ENCODE data around the gene NOL12. TPM values are rescaled to one million over a fixed set of nuclear protein-coding genes. Genes with fewer than 3 reads are reported as not detected.

The NOL12 gene
- total RNA-seq, 1 donor from 2014 or later: 23.9 TPM

DNA sequence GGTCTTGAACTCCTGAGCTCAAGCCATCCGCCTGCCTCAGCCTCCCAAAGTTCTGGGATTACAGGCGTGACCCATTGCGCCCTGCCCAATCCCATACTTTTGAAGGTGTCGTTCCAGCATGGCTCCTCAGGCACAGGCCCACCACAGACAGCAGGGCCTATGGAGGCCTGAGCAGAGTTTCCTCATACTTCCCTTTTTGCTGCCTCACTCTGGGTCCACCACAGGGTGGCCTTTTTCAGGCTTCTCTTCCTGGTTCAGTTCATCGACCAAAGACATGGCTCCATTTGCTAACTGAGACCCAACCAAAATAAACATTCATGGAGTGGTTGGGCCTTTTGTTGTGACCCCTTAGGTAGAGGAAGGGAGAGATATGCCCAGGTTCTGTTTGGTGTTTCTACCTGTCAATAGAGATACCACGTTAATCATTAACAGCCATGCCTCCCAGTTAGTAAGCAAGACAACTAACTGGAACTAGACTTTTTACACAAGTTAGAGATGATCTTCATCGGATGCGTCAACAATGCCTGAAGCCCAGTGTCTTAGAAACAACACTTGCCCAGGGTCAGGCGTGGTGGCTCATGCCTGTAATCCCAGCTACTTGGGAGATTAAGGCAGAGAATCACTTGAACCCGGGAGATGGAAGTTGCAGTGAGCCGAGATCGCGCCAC lies 45.8 kb downstream of the NOL12 start:
- H3K27me3 Mint-ChIP-seq: no peaks in the 10 kb centered on the region

DNA sequence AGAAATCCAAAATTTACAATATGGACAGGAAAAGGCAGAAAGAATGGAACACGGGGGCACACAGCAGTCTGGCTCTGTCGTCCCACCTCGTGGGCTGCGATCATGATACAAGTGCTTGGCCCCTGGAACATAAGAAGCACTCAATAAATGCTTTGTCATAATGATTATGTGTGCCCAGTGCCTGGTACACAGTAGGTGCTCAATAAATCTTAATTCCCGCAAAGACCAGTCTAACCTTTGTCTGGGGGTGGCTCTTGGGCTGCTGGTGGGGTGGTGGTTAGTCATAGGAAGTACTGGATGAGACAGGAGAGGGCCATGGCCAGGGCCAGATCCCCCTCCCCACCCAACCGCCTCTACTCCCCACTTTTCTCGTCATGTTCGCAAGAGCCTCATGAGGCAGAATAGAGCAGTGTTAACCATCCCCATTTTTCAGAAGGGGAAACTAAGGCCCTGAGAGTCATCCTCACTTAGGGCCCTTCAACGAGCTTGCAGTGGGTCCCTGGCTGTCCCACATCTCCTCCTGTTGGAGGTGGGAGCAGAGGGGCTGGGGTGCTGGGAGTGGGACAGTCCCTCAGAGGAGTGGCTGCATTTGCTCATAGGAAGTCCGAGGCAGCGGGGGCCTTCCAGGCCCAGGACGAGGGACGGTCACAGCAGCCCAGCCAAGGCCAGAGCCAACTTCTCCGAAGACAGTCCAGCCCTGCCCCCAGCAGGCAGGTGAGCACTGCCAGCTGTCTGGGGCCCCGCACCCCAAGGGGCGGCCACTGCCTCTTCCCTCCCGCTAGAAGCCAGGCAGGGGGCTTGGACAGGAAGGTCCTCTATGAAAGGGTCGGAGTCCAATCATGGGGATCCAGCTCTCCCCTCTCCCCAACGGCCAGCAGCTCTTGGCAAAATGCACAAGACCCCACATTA lies 46.8 kb downstream of the NOL12 start:
- TF ChIP-seq, protein P1, sequence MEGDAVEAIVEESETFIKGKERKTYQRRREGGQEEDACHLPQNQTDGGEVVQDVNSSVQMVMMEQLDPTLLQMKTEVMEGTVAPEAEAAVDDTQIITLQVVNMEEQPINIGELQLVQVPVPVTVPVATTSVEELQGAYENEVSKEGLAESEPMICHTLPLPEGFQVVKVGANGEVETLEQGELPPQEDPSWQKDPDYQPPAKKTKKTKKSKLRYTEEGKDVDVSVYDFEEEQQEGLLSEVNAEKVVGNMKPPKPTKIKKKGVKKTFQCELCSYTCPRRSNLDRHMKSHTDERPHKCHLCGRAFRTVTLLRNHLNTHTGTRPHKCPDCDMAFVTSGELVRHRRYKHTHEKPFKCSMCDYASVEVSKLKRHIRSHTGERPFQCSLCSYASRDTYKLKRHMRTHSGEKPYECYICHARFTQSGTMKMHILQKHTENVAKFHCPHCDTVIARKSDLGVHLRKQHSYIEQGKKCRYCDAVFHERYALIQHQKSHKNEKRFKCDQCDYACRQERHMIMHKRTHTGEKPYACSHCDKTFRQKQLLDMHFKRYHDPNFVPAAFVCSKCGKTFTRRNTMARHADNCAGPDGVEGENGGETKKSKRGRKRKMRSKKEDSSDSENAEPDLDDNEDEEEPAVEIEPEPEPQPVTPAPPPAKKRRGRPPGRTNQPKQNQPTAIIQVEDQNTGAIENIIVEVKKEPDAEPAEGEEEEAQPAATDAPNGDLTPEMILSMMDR (conservative IDR thresholded peaks at IDR 0.05): no peak
- no peak for DNase-seq (ENCODE audit: extremely low spot score, unreplicated experiment)
- peak overlapping the region; percentile 81 for H3K27ac Mint-ChIP-seq
- peaks cover 1% of the 10 kb centered on the region for H3K9me3 Mint-ChIP-seq
- H3K4me3 Mint-ChIP-seq: no peak overlapping the region
- H3K36me3 Mint-ChIP-seq: peaks cover 2% of the 10 kb centered on the region
- no peaks in the 10 kb centered on the region for H3K27me3 Mint-ChIP-seq
- H3K4me1 Mint-ChIP-seq (ENCODE audit: unreplicated experiment): peaks cover 4% of the 10 kb centered on the region

More for the DNA sequence above, 45.8 kb downstream of the NOL12 start:
- DNase-seq (ENCODE audit: extremely low spot score, unreplicated experiment): no peak
- peak overlapping the region; percentile 81 for H3K27ac Mint-ChIP-seq
- H3K36me3 Mint-ChIP-seq: no peaks in the 10 kb centered on the region
- H3K4me3 Mint-ChIP-seq: peak overlapping the region; percentile 6
- peaks cover 4% of the 10 kb centered on the region for H3K4me1 Mint-ChIP-seq (ENCODE audit: unreplicated experiment)
- no peaks in the 10 kb centered on the region for H3K9me3 Mint-ChIP-seq
- TF ChIP-seq, protein P1 (conservative IDR thresholded peaks at IDR 0.05): peak; percentile 37

DNA sequence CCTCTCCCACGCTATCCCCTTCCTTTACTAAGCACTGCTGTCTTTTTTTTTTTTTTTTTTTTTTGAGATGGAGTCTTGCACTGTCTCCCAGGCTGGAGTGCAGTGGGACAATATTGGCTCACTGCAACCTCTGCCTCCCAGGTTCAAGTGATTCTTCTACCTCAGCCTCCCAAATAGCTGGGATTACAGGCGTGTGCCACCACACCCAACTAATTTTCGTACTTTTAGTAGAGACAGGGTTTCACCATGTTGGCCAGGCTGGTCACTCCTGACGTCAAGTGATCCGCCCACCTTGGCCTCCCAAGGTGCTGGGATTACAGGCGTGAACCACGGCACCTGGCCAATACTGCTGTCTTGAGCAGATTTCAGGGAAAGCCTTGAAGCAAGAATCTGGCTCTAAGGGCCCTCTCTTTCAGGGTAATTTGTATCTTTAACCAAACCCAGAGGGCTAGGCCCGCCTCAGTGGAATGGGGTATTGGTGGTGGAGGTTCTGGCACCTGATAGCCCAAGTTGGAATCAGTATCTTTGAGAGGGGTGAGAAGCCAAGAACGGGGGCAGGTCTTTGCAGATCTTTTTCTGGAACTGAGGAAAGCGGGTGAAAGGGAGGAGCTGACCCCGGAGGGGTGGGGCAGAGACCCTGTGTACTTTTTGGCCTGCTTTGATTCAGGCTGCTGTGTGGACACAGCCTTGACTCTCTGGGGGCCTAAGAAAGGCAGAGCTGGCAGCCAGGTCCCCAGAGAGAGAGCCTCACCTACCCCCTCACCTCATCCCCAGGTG lies 47.7 kb downstream of the NOL12 start:
- peaks cover 8% of the 10 kb centered on the region for H3K4me1 Mint-ChIP-seq (ENCODE audit: unreplicated experiment)
- no peak overlapping the region for H3K27ac Mint-ChIP-seq
- peaks cover 8% of the 10 kb centered on the region for H3K36me3 Mint-ChIP-seq
- H3K27me3 Mint-ChIP-seq: peaks cover 4% of the 10 kb centered on the region
- H3K4me3 Mint-ChIP-seq: no peak overlapping the region
- no peak for DNase-seq (ENCODE audit: extremely low spot score, unreplicated experiment)
- TF ChIP-seq, protein P1 (conservative IDR thresholded peaks at IDR 0.05): no peak
- peaks cover 5% of the 10 kb centered on the region for H3K9me3 Mint-ChIP-seq

DNA sequence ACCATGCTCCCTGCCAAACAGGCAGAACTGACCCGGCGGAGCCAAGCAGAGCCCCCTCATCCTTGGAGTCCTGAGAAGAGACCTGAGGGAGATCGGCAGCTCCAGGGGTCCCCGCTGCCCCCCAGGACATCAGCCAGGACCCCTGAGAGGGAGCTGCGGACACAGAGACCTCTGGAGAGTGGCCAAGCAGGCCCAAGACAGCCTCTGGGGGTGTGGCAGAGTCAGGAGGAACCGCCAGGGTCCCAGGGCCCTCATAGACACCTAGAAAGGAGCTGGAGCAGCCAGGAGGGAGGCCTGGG lies 48.2 kb downstream of the NOL12 start:
- peaks cover 8% of the 10 kb centered on the region for H3K4me1 Mint-ChIP-seq (ENCODE audit: unreplicated experiment)
- TF ChIP-seq, protein P1 (conservative IDR thresholded peaks at IDR 0.05): no peak
- H3K27ac Mint-ChIP-seq: no peak overlapping the region
- H3K4me3 Mint-ChIP-seq: no peak overlapping the region
- no peak for DNase-seq (ENCODE audit: extremely low spot score, unreplicated experiment)
- peaks cover 5% of the 10 kb centered on the region for H3K9me3 Mint-ChIP-seq
- peaks cover 4% of the 10 kb centered on the region for H3K27me3 Mint-ChIP-seq
- H3K36me3 Mint-ChIP-seq: peaks cover 8% of the 10 kb centered on the region

DNA sequence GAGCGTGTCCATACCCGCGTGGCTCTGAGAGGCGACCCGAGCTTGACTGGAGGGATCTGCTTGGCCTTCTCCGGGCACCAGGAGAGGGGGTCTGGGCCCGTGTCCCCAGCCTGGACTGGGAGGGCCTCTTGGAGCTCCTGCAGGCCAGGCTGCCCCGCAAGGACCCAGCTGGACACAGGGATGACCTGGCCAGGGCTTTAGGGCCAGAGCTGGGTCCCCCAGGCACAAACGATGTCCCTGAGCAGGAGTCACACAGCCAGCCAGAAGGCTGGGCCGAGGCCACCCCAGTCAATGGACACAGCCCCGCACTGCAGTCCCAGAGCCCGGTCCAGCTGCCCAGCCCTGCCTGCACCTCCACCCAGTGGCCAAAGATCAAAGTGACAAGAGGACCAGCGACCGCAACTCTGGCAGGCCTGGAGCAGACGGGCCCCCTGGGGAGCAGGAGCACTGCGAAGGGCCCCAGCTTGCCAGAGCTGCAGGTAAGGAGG lies 48.9 kb downstream of the NOL12 start:
- Mint-ChIP-seq H3K36me3 (peaks cover 8% of the 10 kb centered on the region), H3K9me3 (peaks cover 5% of the 10 kb centered on the region), H3K27me3 (peaks cover 4% of the 10 kb centered on the region), H3K4me1 (ENCODE audit: unreplicated experiment) (peaks cover 12% of the 10 kb centered on the region), H3K27ac (no peak overlapping the region), H3K4me3 (no peak overlapping the region)
- TF ChIP-seq, protein P1 (conservative IDR thresholded peaks at IDR 0.05): peak; percentile 69
- no peak for DNase-seq (ENCODE audit: extremely low spot score, unreplicated experiment)

All from type B pancreatic cell (in vitro differentiated cells).